GM21360 (cell line): ENCODE data around the gene ORC6.
"Not testable (repeated sequence)": the region's sequence is repeated elsewhere in the genome, so short reads cannot be mapped to it uniquely, and the experiment has no call there.

Experiments
- ATAC-seq: cut with Tn5 transposase; IDR thresholded peaks from one replicate; pipeline ENCODE4 v1.9.1; 2021; ENCODE audit warnings: mild to moderate bottlenecking, moderate library complexity; ENCODE audit not compliant: unreplicated experiment

ORC6 gene, protein sequence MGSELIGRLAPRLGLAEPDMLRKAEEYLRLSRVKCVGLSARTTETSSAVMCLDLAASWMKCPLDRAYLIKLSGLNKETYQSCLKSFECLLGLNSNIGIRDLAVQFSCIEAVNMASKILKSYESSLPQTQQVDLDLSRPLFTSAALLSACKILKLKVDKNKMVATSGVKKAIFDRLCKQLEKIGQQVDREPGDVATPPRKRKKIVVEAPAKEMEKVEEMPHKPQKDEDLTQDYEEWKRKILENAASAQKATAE

DNA sequence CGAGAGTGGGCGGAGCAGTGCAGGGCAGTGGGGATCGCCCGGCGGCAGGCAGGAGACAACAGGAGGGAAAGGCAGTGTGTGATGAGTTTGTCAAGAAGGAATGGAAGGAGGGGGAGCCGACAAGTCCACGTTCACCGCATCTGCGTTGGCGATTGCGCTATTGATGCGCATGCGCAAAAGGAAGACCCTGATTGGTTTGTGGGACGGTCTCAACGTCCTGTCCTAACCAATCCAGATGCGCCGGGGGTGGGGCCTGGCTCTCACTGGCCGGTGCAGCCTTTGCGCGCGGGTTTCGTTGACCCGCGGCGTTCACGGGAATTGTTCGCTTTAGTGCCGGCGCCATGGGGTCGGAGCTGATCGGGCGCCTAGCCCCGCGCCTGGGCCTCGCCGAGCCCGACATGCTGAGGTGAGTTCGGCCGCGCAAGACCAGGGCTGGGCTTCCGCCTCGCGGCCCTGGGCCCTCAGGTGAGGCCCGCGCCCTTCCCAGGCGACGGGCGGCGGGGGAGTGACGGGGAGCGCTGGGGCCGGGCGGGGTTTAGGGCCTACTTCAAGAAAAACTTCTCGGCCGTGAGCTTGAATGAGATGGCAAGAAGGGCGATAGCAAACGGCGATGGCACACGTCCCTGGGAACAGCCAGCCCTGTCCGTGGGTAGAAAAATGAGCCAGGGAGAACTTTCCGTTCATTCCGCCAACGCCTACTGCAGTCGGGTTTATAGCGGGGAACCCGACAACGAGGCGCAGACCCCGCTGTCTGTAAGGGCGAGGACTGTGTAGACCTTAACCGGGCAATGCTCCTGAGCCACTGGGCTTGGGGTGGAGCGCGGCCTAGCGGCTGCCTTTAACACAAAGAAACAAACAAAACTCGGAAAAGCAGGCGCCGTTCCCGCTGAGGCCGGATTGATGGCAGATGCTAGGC, at the start of gene ORC6:
TSS of gene ORC6 (plus strand) at position 295 of the 916 bp plus-strand sequence. CDS start at position 342, 47 bp downstream.
- ATAC-seq: peak; percentile 68

- no peak for ATAC-seq
Observed at GRCh38 chr16:46648656-46649055, 40.8 kb upstream of the ORC6 start.

GRCh38 chr16:46649588-46650253, 39.7 kb upstream of the ORC6 start:
- no peak for ATAC-seq

DNA sequence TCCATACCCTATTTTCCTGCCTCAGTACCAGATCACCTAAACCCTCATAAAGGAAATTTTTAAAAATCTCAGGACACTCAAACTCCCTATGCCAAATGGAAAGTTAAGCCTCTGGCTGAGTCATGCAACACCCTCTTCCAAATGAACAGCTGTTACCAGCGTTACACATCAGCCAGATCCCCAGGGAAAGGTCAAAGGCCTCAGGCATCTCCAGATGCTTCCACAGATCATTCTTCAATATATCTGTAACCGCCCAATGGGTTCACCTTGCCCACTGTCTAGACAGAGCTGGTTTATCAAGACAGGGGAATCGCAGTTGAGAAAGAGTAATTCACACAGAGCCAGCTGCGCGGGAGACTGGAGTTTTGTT, 39.2 kb upstream of the ORC6 start:
- no peak for ATAC-seq

DNA sequence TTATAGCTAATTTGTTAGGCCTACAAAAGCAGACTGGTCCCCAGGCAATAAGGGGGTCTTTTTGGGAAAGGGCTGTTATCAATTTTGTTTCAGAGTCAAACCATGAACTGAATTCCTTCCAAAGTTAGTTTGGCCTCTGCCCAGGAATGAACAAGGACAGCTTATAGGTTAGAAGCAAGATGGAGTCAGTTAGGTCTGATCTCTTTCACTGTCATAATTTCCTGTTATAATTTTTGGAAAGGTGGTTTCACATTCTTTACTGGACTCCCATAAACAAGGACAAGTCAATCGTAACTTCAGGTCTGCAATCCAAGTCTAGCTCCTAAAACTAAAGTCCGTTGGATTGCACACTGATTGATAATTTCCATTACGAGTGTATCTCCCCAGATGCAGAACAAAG, 38.2 kb upstream of the ORC6 start:
- no peak for ATAC-seq

- peak; percentile 96 for ATAC-seq
Observed at GRCh38 chr16:46658925-46659324, 30.5 kb upstream of the ORC6 start.

DNA sequence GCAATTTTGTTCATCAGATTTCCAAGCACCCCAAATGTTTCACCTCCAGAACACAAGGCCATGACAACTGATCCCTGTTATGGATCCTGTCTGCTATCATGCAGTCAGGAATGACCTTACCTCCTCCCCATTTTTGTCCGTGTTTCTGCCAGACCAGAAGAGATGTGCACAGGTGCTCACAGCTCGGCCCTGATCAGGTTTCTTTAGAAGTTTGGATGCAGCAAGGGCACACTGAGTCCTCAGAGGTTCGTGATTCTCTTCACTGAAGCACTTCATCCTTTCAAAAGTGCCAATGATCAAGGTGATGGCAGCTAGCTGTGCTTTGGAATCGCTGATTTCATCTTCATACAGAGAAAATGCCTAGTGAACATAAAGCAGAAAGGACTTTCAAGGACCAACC, 27.3 kb upstream of the ORC6 start:
- ATAC-seq: no peak

- peak; percentile 88 for ATAC-seq
Observed at GRCh38 chr16:46673320-46674013, 16.0 kb upstream of the ORC6 start.

DNA sequence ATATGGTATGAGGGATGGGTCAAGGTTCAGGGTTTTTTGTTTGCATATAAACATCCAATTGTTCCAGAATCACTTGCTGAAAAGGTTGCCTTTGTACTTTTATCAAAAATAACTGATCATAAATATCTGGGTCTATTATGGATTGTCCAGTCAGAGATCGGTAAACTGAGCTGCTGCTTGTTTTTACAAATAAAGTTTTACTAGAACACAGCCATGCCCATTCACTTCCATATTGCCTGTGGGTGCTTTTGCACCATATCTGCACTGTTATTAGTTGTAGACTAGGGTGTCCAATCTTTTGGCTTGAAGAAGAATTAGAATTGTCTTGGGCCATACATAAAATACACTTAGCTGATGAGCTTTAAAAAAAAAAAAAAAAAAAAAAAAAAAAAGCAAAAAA, 11.5 kb upstream of the ORC6 start:
- not testable (repeated sequence) for ATAC-seq

DNA sequence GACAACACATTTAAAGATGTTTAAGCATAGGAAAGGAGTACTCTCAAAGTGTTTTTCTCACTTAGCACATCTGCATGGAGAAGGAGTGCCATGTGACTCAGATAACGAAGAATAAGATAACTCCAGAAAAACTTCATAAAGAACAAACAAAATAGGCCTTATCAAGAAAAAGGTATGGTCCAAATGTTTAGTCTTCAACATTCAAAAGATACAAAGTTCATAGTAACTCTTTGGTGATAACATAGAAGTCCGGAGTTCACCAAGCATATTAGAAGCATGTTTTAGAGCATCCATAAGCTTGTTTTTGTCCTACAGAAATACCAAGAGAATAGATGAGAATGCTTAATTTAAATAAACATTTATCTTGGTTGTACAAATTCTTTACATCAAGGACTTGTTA, 7.6 kb upstream of the ORC6 start:
- not testable (repeated sequence) for ATAC-seq

- no peak for ATAC-seq
Observed at GRCh38 chr16:46686815-46687473, 2.5 kb upstream of the ORC6 start.

DNA sequence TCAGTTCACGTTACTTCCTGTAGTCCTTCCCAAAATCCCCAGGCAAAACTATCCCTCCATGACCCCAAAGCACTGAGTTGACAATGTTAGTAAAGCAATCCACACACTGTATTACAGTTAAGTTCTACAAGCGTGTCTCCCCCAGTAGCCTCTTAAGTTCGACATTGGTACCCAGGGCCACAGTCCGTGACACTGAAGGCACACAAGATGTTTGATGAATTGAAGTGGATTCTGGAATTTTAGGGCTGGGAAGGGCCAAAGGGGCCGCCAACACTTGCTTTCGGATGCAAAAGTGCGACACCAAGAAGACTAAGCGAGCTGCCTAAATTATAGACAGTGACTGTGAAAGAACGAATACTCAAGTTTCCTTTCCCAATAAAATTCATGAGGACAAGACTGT, 2.0 kb upstream of the ORC6 start:
- no peak for ATAC-seq

- ATAC-seq: no peak
Observed at GRCh38 chr16:46688101-46688653, 1.3 kb upstream of the ORC6 start.

GRCh38 chr16:46688654-46689364, 650 bp upstream of the ORC6 start, which contains the start of gene VPS35:
Gene VPS35, minus strand, starts transcription at chr16:46689178. Its CDS starts 45 bp downstream, at chr16:46689133.
- peak; percentile 80 for ATAC-seq

- no peak for ATAC-seq
Observed at GRCh38 chr16:46690281-46691178, 1.1 kb downstream of the ORC6 start.

DNA sequence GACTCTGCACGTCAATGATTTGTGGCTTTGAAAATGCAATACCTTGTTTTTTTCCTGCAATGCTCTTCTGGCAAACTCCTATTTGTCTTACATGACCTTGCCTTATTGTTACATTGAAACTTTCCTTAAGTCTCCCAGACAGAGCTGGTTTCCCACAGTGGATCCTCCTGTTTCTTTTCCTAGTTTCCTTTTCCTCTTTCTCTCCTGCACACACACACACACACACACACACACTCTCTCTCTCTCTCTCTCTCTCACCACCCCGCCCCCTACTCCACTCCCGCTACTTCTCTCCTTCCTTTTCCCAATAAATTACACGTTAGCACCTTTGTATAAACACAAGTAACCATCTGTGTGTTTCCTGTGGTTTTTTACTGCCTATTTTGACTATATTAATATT, 2.3 kb downstream of the ORC6 start:
- ATAC-seq: no peak

GRCh38 chr16:46693598-46693997, 4.1 kb downstream of the ORC6 start:
- no peak for ATAC-seq

- no peak for ATAC-seq
Observed at GRCh38 chr16:46695937-46696336, 6.5 kb downstream of the ORC6 start.
